ENCODE results near the gene KCNF1. TPM values are rescaled to one million over a fixed set of nuclear protein-coding genes. Genes with fewer than 3 reads are reported as not detected.

The KCNF1 gene
- total RNA-seq, 1 experiment from 2014 or later = 1.2 TPM

- no peak overlapping the region for H3K27ac Mint-ChIP-seq
- POLR2A ChIA-PET = no interaction called here
Measured at GRCh38 chr2:10905006-10905861, 6.5 kb upstream of the KCNF1 start.

GRCh38 chr2:10905862-10906143, 5.9 kb upstream of the KCNF1 start:
- H3K27ac Mint-ChIP-seq = no peak overlapping the region
- ATAC-seq (no peak), DNase-seq (ENCODE audit: low spot score) (no peak)
- ChIA-PET CTCF (no interaction called here), POLR2A (no interaction called here)
- H3K4me3 Mint-ChIP-seq = no peak overlapping the region
- peaks cover 11% of the 10 kb centered on the region for H3K36me3 Mint-ChIP-seq
- peaks cover 3% of the 10 kb centered on the region for H3K27me3 Mint-ChIP-seq (ENCODE audit: low read depth)
- peaks cover 23% of the 10 kb centered on the region for H3K4me1 Mint-ChIP-seq
- peaks cover 10% of the 10 kb centered on the region for H3K9me3 Mint-ChIP-seq
- TF ChIP-seq ZNF232 (CRISPR knock-in tag; IDR thresholded peaks at IDR 0.05) (no peak), ZNF512 (CRISPR knock-in tag; IDR thresholded peaks at IDR 0.05; ENCODE audit: borderline replicate concordance) (no peak), PREB (CRISPR knock-in tag; IDR thresholded peaks at IDR 0.05; ENCODE audit: borderline replicate concordance) (no peak), CTCF (IDR thresholded peaks at IDR 0.05) (no peak), FOXK1 (CRISPR knock-in tag; IDR thresholded peaks at IDR 0.05) (no peak)

More at GRCh38 chr2:10905006-10905861, 6.5 kb upstream of the KCNF1 start:
- no peak for ATAC-seq
- DNase-seq (ENCODE audit: low spot score) = no peak
- CTCF ChIA-PET = no interaction called here
- H3K9me3 Mint-ChIP-seq = peaks cover 10% of the 10 kb centered on the region
- no peak for TF ChIP-seq E2F5 (CRISPR knock-in tag; IDR thresholded peaks at IDR 0.05)
- TF ChIP-seq USF1 (CRISPR knock-in tag; IDR thresholded peaks at IDR 0.05) = no peak
- no peak for TF ChIP-seq ATF6 (CRISPR knock-in tag; IDR thresholded peaks at IDR 0.05)
- no peak for TF ChIP-seq IRF2 (CRISPR knock-in tag; IDR thresholded peaks at IDR 0.05; ENCODE audit: borderline replicate concordance, low read depth)
- TF ChIP-seq ETV6 (CRISPR knock-in tag; IDR thresholded peaks at IDR 0.05) = no peak
- TF ChIP-seq STAT6 (CRISPR knock-in tag; conservative IDR thresholded peaks at IDR 0.05; ENCODE audit: low read depth) = no peak
- TF ChIP-seq SOX15 (CRISPR knock-in tag; IDR thresholded peaks at IDR 0.05) = no peak
- TF ChIP-seq FOXP1 (CRISPR knock-in tag; IDR thresholded peaks at IDR 0.05; ENCODE audit: borderline replicate concordance) = no peak
- TF ChIP-seq TEAD4 (CRISPR knock-in tag; IDR thresholded peaks at IDR 0.05) = no peak
- no peak for TF ChIP-seq SMAD4 (CRISPR knock-in tag; IDR thresholded peaks at IDR 0.05)
- no peak for TF ChIP-seq KAT7 (CRISPR knock-in tag; IDR thresholded peaks at IDR 0.05; ENCODE audit: borderline replicate concordance)
- no peak for TF ChIP-seq JAZF1 (CRISPR knock-in tag; IDR thresholded peaks at IDR 0.05)
- no peak for TF ChIP-seq ZNF121 (CRISPR knock-in tag; IDR thresholded peaks at IDR 0.05)
- TF ChIP-seq ZNF416 (CRISPR knock-in tag; IDR thresholded peaks at IDR 0.05) = no peak
- H3K36me3 Mint-ChIP-seq = peaks cover 11% of the 10 kb centered on the region
- H3K27me3 Mint-ChIP-seq (ENCODE audit: low read depth) = no peaks in the 10 kb centered on the region; the same call in 1 of the 2 replicates
- H3K4me3 Mint-ChIP-seq = no peak overlapping the region
- H3K4me1 Mint-ChIP-seq = peaks cover 19% of the 10 kb centered on the region
